Stomach (tissue), 19 donors: ENCODE measurements around the gene LCMT1. TPM values are rescaled to one million over a fixed set of nuclear protein-coding genes. Genes with fewer than 3 reads are reported as not detected.
"Not testable (repeated sequence)": the region's sequence is repeated elsewhere in the genome, so short reads cannot be mapped to it uniquely, and the experiment has no call there.

Experiments
- DNase-seq, 2 donors: peaks; one replicate each; pipeline versions ENCODE4 v3.0.0 to v3.0.0-alpha.2; 2013 to 2019
- H3K27ac ChIP-seq, 5 donors: fragments of 200-600 bp in 4 of 5; sonication (generic) in 4 of 5; one replicate each; pipeline ENCODE4 v1.5.1; 2013 to 2019; ENCODE audit warnings: mild to moderate bottlenecking in 1 of 5, moderate library complexity in 1 of 5
- H3K27me3 ChIP-seq, 3 donors: fragments of 200-600 bp; sonication (generic); one replicate each; pipeline ENCODE4 v1.5.1; 2017 to 2019; ENCODE audit warnings: mixed run types in 1 of 3
- H3K36me3 ChIP-seq, 4 donors: fragments of 200-600 bp; sonication (generic); 1 replicate in 3 of 4; 2 replicates in 1 of 4; pipeline ENCODE4 v1.5.1; 2016 to 2019
- H3K4me1 ChIP-seq, 4 donors: fragments of 200-600 bp; sonication (generic); one replicate each; pipeline ENCODE4 v1.5.1; 2016 to 2019
- H3K4me3 ChIP-seq, 4 donors: fragments of 200-600 bp; sonication (generic) in 3 of 4; one replicate each; pipeline ENCODE4 v1.5.1; 2016 to 2019; ENCODE audit warnings: mild to moderate bottlenecking in 1 of 4
- H3K9me3 ChIP-seq, 4 donors: fragments of 200-600 bp; sonication (generic); one replicate each; pipeline ENCODE4 v1.5.1; 2016 to 2019
- EP300 ChIP-seq: sonication (generic); formaldehyde crosslinking; IDR thresholded peaks from one replicate; pipeline ENCODE4 v1.6.1; 2017; ENCODE audit warnings: antibody characterized with exemption
- POLR2A ChIP-seq, 4 donors: fragments of 450-650 bp; IDR thresholded peaks; one replicate each; pipeline ENCODE4 v1.6.1; 2016; ENCODE audit warnings: antibody characterized with exemption in 4 of 4, control low read depth in 2 of 4, mild to moderate bottlenecking in 1 of 4, moderate library complexity in 1 of 4
- POLR2AphosphoS5 ChIP-seq, 3 donors: sonication (generic); formaldehyde crosslinking; IDR thresholded peaks; one replicate each; pipeline ENCODE4 v1.6.1; 2016; ENCODE audit warnings: antibody characterized with exemption in 3 of 3
- WGBS, 5 donors: extraction: QIAGEN DNeasy Blood & Tissue Kit in 3 of 5; methylation state at CpG; one replicate each; pipeline versions ENCODE4 v1.1.5 to v1.1.7; 2013 to 2018; 5-methylcytosine and 5-hydroxymethylcytosine counted together
- intact Hi-C: fragments of 100-400 bp; cut with DNase I; formaldehyde crosslinking; loops from one replicate; pipeline ENCODE4 v1.15.1; 2023; ENCODE audit warnings: low total_unique reads
- long read RNA-seq, 10 donors: transcript quantifications; one replicate each; lab custom pipeline, GENCODE V29; 2026
- polyA plus RNA-seq, 3 donors: library from polyadenylated mRNA; stranded (reverse); fragments of 200-250 nt; gene quantifications; one replicate each; pipeline ENCODE4 v1.2.3, GENCODE V29; 2013
- total RNA-seq, 5 donors: library from RNA; depleted of rRNA; stranded (reverse); fragments of >200 nt; gene quantifications; one replicate each; pipeline versions ENCODE4 v1.1.0 to v1.2.3, GENCODE V29; 2014 to 2016
- TF ChIP-seq, protein P1 (sequence below), 7 experiments: fragments of 450-650 bp in 4 of 7; fragments of 200-600 bp in 3 of 7; sonication (generic) in 3 of 7; IDR thresholded peaks; one replicate each; pipeline ENCODE4 v1.5.1; 2016 to 2019; ENCODE audit warnings: antibody characterized with exemption in 7 of 7, control low read depth in 2 of 7, mild to moderate bottlenecking in 1 of 7
- donor health status: healthy with polysubstance abuse.
- donor health status: Bipolar disorder and iron deficiency.
- donor health status: healthy.

Gene LCMT1
- total RNA-seq (10 to 100 TPM; 15.4 to 54.9 (median 30.8) TPM), polyA plus RNA-seq (10 to 100 TPM; 29.6 to 48.1 (median 30.9) TPM)
- long read RNA-seq, donor 1, partial matches to known transcripts, result 0 of 5 reads
- long read RNA-seq, donor 1, other reads (novel, unspliced or antisense), result 0 of 5 reads
- long read RNA-seq, donor 2, transcript LCMT1-203 (11 exons, 1,368 nt), result major isoform, 7 of 11 reads
- long read RNA-seq, donor 2, partial matches to known transcripts, result 0 of 11 reads
- long read RNA-seq, donor 2, other reads (novel, unspliced or antisense), result 0 of 11 reads
- long read RNA-seq, donor 3, transcript LCMT1-209 (2 exons, 517 nt), result major isoform, 9 of 13 reads
- long read RNA-seq, donor 3, partial matches to known transcripts, result 0 of 13 reads
- long read RNA-seq, donor 3, other reads (novel, unspliced or antisense), result 0 of 13 reads
- long read RNA-seq, donor 4, partial matches to known transcripts, result 0 of 1 reads
- long read RNA-seq, donor 4, other reads (novel, unspliced or antisense), result 0 of 1 reads
- long read RNA-seq, donor 5, transcript LCMT1-209 (2 exons, 517 nt), result minor isoform, 5 of 14 reads
- long read RNA-seq, donor 5, transcript LCMT1-203 (11 exons, 1,368 nt), result major isoform, 7 of 14 reads
- long read RNA-seq, donor 5, partial matches to known transcripts, result 0 of 14 reads
- long read RNA-seq, donor 5, other reads (novel, unspliced or antisense), result 0 of 14 reads
- long read RNA-seq, donor 6, transcript LCMT1-209 (2 exons, 517 nt), result major isoform, 5 of 16 reads
- long read RNA-seq, donor 6, transcript LCMT1-203 (11 exons, 1,368 nt), result major isoform, 5 of 16 reads
- long read RNA-seq, donor 6, partial matches to known transcripts, result 5 of 16 reads
- long read RNA-seq, donor 6, other reads (novel, unspliced or antisense), result 0 of 16 reads
- long read RNA-seq, donor 7, transcript LCMT1-209 (2 exons, 517 nt), result major isoform, 10 of 26 reads
- long read RNA-seq, donor 7, transcript LCMT1-203 (11 exons, 1,368 nt), result major isoform, 10 of 26 reads
- long read RNA-seq, donor 7, partial matches to known transcripts, result 5 of 26 reads
- long read RNA-seq, donor 7, other reads (novel, unspliced or antisense), result 0 of 26 reads
- long read RNA-seq, donor 8, transcript LCMT1-209 (2 exons, 517 nt), result major isoform, 12 of 21 reads
- long read RNA-seq, donor 8, transcript LCMT1-203 (11 exons, 1,368 nt), result minor isoform, 9 of 21 reads
- long read RNA-seq, donor 8, partial matches to known transcripts, result 0 of 21 reads
- long read RNA-seq, donor 8, other reads (novel, unspliced or antisense), result 0 of 21 reads
- long read RNA-seq, donor 9, partial matches to known transcripts, result 5 of 12 reads
- long read RNA-seq, donor 9, other reads (novel, unspliced or antisense), result 0 of 12 reads
- long read RNA-seq, donor 10, transcript LCMT1-209 (2 exons, 517 nt), result major isoform, 8 of 11 reads
- long read RNA-seq, donor 10, partial matches to known transcripts, result 0 of 11 reads
- long read RNA-seq, donor 10, other reads (novel, unspliced or antisense), result 0 of 11 reads

DNA sequence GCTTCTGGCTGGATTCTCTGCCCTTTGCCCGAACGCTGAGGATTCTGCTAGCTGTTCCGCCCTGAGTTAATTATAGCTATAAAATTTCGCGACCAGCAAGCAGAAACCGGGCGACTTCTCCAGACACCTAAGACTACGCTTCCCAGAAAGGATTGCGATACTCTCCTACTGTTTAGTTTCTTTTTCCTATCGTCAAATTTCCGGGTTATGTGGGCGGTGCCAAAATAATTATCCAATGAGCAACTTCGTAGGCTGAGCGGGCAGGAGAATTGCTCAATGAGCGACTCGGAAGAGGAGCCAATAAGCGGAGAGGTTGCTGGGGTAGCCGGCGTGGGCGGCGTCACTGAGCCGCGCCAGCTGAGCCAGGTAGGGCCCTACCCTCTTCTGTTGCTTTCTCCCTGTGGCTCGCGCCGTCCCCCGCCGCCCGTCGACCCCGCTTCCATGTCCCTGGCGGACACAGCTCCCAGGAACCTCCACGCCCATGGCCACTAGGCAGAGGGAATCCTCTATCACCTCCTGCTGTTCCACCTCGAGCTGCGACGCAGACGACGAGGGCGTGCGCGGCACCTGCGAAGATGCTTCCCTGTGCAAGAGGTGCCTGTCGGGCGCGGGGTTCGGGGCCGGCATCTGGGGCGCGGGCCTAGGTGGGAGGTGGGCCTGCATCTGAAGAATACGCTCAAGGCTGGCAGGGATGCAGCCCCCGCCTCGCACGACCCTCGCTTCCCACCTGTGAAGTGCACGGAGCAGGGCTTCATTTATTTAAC lies at the start of gene LCMT1:
Gene LCMT1 (plus strand): TSS at position 340 of the 764 bp plus-strand sequence. CDS start 142 bp downstream, at position 482.
- WGBS, 5 donors, result 0% methylated on average over 36 to 55 of the region's 55 CpGs
- intact Hi-C loops, result no loop called here
- DNase-seq, result peak; percentile 92 to 99
- peaks cover 0 to 22% (median 14%) of the 10 kb centered on the region in 4 donors for H3K36me3 ChIP-seq
- H3K9me3 ChIP-seq, result no peaks in the 10 kb centered on the region
- H3K27ac ChIP-seq, result peak within 1 kb of the TSS; percentile 75 to 90 (median 79)
- peak in 1 of 4 donors; percentile 6 for TF ChIP-seq POLR2A (IDR thresholded peaks at IDR 0.05)
- TF ChIP-seq POLR2AphosphoS5 (IDR thresholded peaks at IDR 0.05), result peak; percentile 55 to 87 (median 64)
- TF ChIP-seq, protein P1, sequence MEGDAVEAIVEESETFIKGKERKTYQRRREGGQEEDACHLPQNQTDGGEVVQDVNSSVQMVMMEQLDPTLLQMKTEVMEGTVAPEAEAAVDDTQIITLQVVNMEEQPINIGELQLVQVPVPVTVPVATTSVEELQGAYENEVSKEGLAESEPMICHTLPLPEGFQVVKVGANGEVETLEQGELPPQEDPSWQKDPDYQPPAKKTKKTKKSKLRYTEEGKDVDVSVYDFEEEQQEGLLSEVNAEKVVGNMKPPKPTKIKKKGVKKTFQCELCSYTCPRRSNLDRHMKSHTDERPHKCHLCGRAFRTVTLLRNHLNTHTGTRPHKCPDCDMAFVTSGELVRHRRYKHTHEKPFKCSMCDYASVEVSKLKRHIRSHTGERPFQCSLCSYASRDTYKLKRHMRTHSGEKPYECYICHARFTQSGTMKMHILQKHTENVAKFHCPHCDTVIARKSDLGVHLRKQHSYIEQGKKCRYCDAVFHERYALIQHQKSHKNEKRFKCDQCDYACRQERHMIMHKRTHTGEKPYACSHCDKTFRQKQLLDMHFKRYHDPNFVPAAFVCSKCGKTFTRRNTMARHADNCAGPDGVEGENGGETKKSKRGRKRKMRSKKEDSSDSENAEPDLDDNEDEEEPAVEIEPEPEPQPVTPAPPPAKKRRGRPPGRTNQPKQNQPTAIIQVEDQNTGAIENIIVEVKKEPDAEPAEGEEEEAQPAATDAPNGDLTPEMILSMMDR (IDR thresholded peaks at IDR 0.05), result no peak
- no peak for TF ChIP-seq EP300
- H3K4me1 ChIP-seq, result peaks cover 22 to 56% (median 41%) of the 10 kb centered on the region in 4 donors
- no peaks in the 10 kb centered on the region for H3K27me3 ChIP-seq
- peak within 1 kb of the TSS; percentile 64 to 95 (median 81) for H3K4me3 ChIP-seq

GRCh38 chr16:25063102-25063501 lies 48.4 kb upstream of the LCMT1 start:
- no peak for DNase-seq
- no peaks in the 10 kb centered on the region for H3K9me3 ChIP-seq
- 54 to 82% (median 75%) methylated on average over 3 of the region's 3 CpGs for WGBS, 5 donors
- no peak overlapping the region for H3K27ac ChIP-seq
- H3K4me3 ChIP-seq, result no peak overlapping the region
- peaks cover 6 to 18% (median 12%) of the 10 kb centered on the region in 4 donors for H3K4me1 ChIP-seq
- no peak for TF ChIP-seq POLR2A (IDR thresholded peaks at IDR 0.05)
- TF ChIP-seq POLR2AphosphoS5 (IDR thresholded peaks at IDR 0.05), result no peak
- TF ChIP-seq EP300, result no peak
- no peaks in the 10 kb centered on the region for H3K27me3 ChIP-seq
- no peaks in the 10 kb centered on the region for H3K36me3 ChIP-seq
- intact Hi-C loops, result no loop called here

DNA sequence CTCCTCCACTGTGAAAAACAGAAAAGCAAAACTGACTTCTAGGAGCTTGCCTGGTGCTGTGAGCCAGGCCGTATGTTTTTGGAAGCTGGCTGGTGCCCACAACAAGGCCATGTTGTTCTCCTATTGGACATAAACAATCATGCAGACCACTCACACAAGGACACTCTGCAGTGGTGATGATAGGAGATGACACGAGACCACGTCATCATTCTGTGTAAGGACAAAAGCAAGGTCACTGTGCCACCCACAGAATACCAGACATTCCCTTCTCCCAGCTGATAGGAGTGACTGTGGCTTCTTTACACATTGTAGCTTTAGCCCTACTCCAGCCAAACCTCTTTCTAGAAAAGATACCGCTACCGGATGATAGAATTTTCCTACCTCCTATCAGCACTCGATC lies 47.7 kb upstream of the LCMT1 start:
- TF ChIP-seq POLR2A (IDR thresholded peaks at IDR 0.05) (no peak), EP300 (no peak), POLR2AphosphoS5 (IDR thresholded peaks at IDR 0.05) (no peak)
- TF ChIP-seq, protein P1 (IDR thresholded peaks at IDR 0.05), result no peak
- DNase-seq, result no peak
- Histone ChIP-seq H3K36me3 (no peaks in the 10 kb centered on the region), H3K4me1 (peaks cover 6 to 18% (median 12%) of the 10 kb centered on the region in 4 donors), H3K27ac (no peak overlapping the region), H3K4me3 (no peak overlapping the region), H3K9me3 (no peaks in the 10 kb centered on the region), H3K27me3 (no peaks in the 10 kb centered on the region)
- intact Hi-C loops, result no loop called here
- WGBS, 5 donors, result 55 to 84% (median 75%) methylated on average over 6 of the region's 6 CpGs

DNA sequence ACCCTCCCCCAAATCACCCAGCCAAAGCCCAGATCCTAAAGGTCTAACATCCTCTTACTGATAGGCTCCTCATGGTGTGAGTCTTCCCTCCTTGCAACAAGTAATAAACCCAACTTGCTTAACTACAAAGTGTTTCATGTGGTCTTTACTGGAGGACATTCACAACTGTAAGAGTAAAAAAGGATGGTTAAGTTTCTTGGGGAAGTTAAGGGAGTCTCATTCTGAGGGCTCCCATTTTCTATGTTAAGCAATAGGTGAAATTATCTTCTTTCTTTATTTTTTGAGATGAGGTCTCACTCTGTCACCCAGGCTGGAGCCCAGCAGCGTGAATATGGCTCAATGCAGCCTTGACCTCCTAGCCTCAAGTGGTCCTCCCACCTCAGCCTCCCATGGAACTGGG lies 47.3 kb upstream of the LCMT1 start:
- H3K27ac ChIP-seq, DNase-seq, H3K27me3 ChIP-seq, H3K9me3 ChIP-seq, intact Hi-C loops, H3K4me3 ChIP-seq, H3K36me3 ChIP-seq: not testable (repeated sequence)
- H3K4me1 ChIP-seq, result peaks cover 6 to 18% (median 12%) of the 10 kb centered on the region in 4 donors
- 86 to 100% (median 90%) methylated on average over 1 of the region's 1 CpG for WGBS, 5 donors
